Ishikawa (cell line): ENCODE measurements around the gene OSBPL10.

Experiments
- CEBPB ChIP-seq: IDR thresholded peaks from 2 replicates; pipeline ENCODE4 v1.6.1; 2012
- CREB1 ChIP-seq: IDR thresholded peaks from 2 replicates; pipeline ENCODE4 v1.6.1; 2012; ENCODE audit warnings: low read depth
- EGR1 ChIP-seq: IDR thresholded peaks from 2 replicates; pipeline ENCODE4 v1.6.1; 2012
- EP300 ChIP-seq: IDR thresholded peaks from 2 replicates; pipeline ENCODE4 v1.6.1; 2012; ENCODE audit warnings: borderline replicate concordance
- FOXM1 ChIP-seq: IDR thresholded peaks from 2 replicates; pipeline ENCODE4 v1.6.1; 2012; ENCODE audit warnings: low read depth, borderline replicate concordance
- MAX ChIP-seq: IDR thresholded peaks from 2 replicates; pipeline ENCODE4 v1.6.1; 2012
- NFIC ChIP-seq: IDR thresholded peaks from 2 replicates; pipeline ENCODE4 v1.6.1; 2012
- RAD21 ChIP-seq: IDR thresholded peaks from 2 replicates; pipeline ENCODE4 v1.6.1; 2012; ENCODE audit warnings: low read depth
- REST ChIP-seq: IDR thresholded peaks from 2 replicates; pipeline ENCODE4 v1.6.1; 2012; ENCODE audit warnings: low read depth, mild to moderate bottlenecking
- TAF1 ChIP-seq: IDR thresholded peaks from 2 replicates; pipeline ENCODE4 v1.6.1; 2012; ENCODE audit warnings: low read depth, mild to moderate bottlenecking
- TCF12 ChIP-seq: IDR thresholded peaks from 2 replicates; pipeline ENCODE4 v1.6.1; 2012; ENCODE audit warnings: low read depth
- TEAD4 ChIP-seq: IDR thresholded peaks from 2 replicates; pipeline ENCODE4 v1.6.1; 2012
- USF1 ChIP-seq: IDR thresholded peaks from 2 replicates; pipeline ENCODE4 v1.6.1; 2012
- YY1 ChIP-seq: IDR thresholded peaks from 2 replicates; pipeline ENCODE4 v1.6.1; 2012; ENCODE audit warnings: low read depth
- ZBTB7A ChIP-seq: IDR thresholded peaks from 2 replicates; pipeline ENCODE4 v1.6.1; 2012; ENCODE audit warnings: low read depth

The OSBPL10 gene

GRCh38 chr3:31882431-31882830 lies 98.6 kb downstream of the OSBPL10 start:
- TF ChIP-seq TAF1 (no peak), CEBPB (no peak), USF1 (no peak), EP300 (no peak), ZBTB7A (no peak), TEAD4 (no peak), MAX (no peak), YY1 (no peak), RAD21 (no peak), CREB1 (no peak), EGR1 (no peak), TCF12 (no peak), NFIC (no peak), FOXM1 (no peak), REST (no peak)

- TF ChIP-seq TEAD4 = no peak
- no peak for TF ChIP-seq MAX
Observed at GRCh38 chr3:31880482-31881078, 100.5 kb downstream of the OSBPL10 start.

- no peak for TF ChIP-seq FOXM1
- TF ChIP-seq MAX = peak; percentile 54
- TF ChIP-seq USF1 = no peak
- peak; percentile 18; the same call in 1 of the 2 replicates for TF ChIP-seq RAD21
- TF ChIP-seq REST = no peak
- TF ChIP-seq EGR1 = no peak
- TF ChIP-seq CEBPB = peak; percentile 98
- 0 out of 2 replicates have a peak, but pooled peaks have one; percentile 10 for TF ChIP-seq NFIC
- no peak for TF ChIP-seq CREB1
Observed at GRCh38 chr3:31880020-31880419, 101.0 kb downstream of the OSBPL10 start.

GRCh38 chr3:31879365-31879764 lies 101.7 kb downstream of the OSBPL10 start:
- TF ChIP-seq USF1 (no peak), RAD21 (no peak), CEBPB (no peak), TEAD4 (no peak), YY1 (no peak), ZBTB7A (no peak), CREB1 (no peak), REST (no peak), MAX (no peak), TAF1 (no peak), EP300 (no peak), TCF12 (no peak)
